Measurements from ENCODE around the gene ZNF580.

Gene ZNF580

GRCh38 chr19:55635856-55636440, 4.9 kb upstream of the ZNF580 start:
- no peak for TF ChIP-seq CTCF (IDR thresholded peaks at IDR 0.05; ENCODE audit: borderline replicate concordance, insufficient read depth, low read depth, low read length)
- peak overlapping the region; percentile 94 for H3K4me3 ChIP-seq (ENCODE audit: low read depth, low read length)

- no peak overlapping the region for H3K4me3 ChIP-seq (ENCODE audit: low read depth, low read length)
- TF ChIP-seq CTCF (IDR thresholded peaks at IDR 0.05; ENCODE audit: borderline replicate concordance, insufficient read depth, low read depth, low read length), result no peak
These were observed 4.1 kb upstream of the ZNF580 start for GRCh38 chr19:55636723-55637122.

- TF ChIP-seq CTCF (IDR thresholded peaks at IDR 0.05; ENCODE audit: borderline replicate concordance, insufficient read depth, low read depth, low read length), result no peak
- H3K4me3 ChIP-seq (ENCODE audit: low read depth, low read length), result no peak overlapping the region
These were observed 3.3 kb upstream of the ZNF580 start for GRCh38 chr19:55637534-55637933.

GRCh38 chr19:55638864-55639359, 1.9 kb upstream of the ZNF580 start:
- no peak overlapping the region for H3K4me3 ChIP-seq (ENCODE audit: low read depth, low read length)
- TF ChIP-seq CTCF (IDR thresholded peaks at IDR 0.05; ENCODE audit: borderline replicate concordance, insufficient read depth, low read depth, low read length), result peak; percentile 68

- H3K4me3 ChIP-seq (ENCODE audit: low read depth, low read length), result peak overlapping the region; percentile 80
- peak; percentile 63 for TF ChIP-seq CTCF (IDR thresholded peaks at IDR 0.05; ENCODE audit: borderline replicate concordance, insufficient read depth, low read depth, low read length)
These were observed 692 bp upstream of the ZNF580 start for GRCh38 chr19:55640043-55640576.

GRCh38 chr19:55641426-55642152, 787 bp downstream of the ZNF580 start:
- TF ChIP-seq CTCF (IDR thresholded peaks at IDR 0.05; ENCODE audit: borderline replicate concordance, insufficient read depth, low read depth, low read length), result no peak
- peak overlapping the region; percentile 80 for H3K4me3 ChIP-seq (ENCODE audit: low read depth, low read length)
